Measurements from ENCODE around the gene BRD3OS. TPM values are rescaled to one million over a fixed set of nuclear protein-coding genes. Genes with fewer than 3 reads are reported as not detected.

Gene BRD3OS
- total and polyA plus RNA-seq, 7 donors = 3.9 to 19.4 (median 11.7) TPM

DNA sequence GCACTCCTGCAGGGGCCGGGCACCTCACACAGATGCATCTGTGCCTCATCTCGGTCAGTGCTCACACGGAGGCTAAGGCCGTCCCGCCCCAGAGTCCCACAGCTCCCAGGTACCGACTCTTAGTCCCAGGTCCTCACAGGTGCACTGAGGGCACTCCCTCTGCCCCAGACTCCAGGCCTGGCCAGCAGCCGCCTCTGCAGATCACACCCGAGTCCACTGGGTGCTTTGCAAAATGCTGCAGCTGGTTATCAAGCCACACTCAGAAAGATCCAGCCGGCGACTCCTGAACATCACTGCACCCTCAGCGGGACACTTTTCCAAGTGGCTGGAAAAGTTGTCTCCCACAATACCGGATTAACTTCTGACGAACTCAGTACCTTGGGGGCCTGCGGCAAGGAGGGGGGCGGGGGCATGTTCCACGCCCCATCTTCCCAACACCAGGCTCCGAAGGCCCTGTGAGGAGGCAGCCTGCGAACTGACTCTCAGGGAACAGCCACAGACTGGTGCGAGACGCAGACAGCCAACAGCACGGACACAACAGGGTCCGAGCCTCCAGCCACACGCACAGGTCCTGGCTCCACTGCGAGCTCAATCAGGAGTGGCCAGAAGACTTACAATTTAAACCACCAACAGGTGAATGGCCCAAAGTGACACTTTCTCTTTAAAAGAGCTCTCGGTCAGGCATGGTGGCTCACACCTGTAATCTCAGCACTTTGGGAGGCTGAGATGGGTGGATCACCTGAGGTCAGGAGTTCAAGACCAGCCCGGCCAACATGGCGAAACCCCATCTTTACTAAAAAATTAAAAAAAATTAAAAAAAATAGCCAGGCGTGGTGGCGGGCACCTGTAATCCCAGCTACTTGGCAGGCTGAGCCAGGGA lies 38.5 kb downstream of the BRD3OS start:
- Histone ChIP-seq H3K36me3 (no peaks in the 10 kb centered on the region), H3K27me3 (no peaks in the 10 kb centered on the region), H3K27ac (no peak overlapping the region), H3K4me3 (no peak overlapping the region), H3K9me3 (no peaks in the 10 kb centered on the region), H3K4me1 (peaks cover 0 to 81% (median 76%) of the 10 kb centered on the region in 4 donors)
- intact Hi-C loops (cut with DNase I) = no loop called here
- DNase-seq = peak; percentile 51
- WGBS, 2 donors = 93 to 95% methylated on average over 29 of the region's 29 CpGs
- no peak for TF ChIP-seq EP300 (IDR thresholded peaks at IDR 0.05)
- no peak for TF ChIP-seq POLR2AphosphoS5 (IDR thresholded peaks at IDR 0.05)
- TF ChIP-seq, protein P1, sequence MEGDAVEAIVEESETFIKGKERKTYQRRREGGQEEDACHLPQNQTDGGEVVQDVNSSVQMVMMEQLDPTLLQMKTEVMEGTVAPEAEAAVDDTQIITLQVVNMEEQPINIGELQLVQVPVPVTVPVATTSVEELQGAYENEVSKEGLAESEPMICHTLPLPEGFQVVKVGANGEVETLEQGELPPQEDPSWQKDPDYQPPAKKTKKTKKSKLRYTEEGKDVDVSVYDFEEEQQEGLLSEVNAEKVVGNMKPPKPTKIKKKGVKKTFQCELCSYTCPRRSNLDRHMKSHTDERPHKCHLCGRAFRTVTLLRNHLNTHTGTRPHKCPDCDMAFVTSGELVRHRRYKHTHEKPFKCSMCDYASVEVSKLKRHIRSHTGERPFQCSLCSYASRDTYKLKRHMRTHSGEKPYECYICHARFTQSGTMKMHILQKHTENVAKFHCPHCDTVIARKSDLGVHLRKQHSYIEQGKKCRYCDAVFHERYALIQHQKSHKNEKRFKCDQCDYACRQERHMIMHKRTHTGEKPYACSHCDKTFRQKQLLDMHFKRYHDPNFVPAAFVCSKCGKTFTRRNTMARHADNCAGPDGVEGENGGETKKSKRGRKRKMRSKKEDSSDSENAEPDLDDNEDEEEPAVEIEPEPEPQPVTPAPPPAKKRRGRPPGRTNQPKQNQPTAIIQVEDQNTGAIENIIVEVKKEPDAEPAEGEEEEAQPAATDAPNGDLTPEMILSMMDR (IDR thresholded peaks at IDR 0.05) = no peak
- TF ChIP-seq POLR2A (IDR thresholded peaks at IDR 0.05) = no peak

DNA sequence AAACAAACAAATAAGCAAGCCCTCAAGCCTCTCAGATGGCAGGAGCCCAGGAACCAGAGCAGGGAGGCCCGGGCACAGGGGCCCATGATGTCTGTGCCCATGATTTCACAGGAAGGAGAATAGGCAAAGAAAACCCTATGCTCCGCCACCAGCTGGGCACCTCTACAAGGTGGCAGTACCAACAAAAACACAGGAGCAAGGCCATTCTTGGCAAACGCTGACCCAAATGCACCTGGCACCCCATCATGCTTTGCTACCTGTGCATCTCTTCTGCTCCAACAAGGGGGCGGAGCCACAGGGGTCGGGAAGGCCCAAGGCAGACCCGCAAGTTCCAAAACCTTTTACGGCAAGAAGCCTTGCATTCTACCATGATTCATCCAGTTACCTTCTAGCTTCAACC lies 39.4 kb downstream of the BRD3OS start:
- Histone ChIP-seq H3K27ac (peak overlapping the region in 2 of 4 donors; percentile 81 to 100), H3K4me3 (no peak overlapping the region), H3K36me3 (no peaks in the 10 kb centered on the region), H3K27me3 (no peaks in the 10 kb centered on the region), H3K4me1 (peaks cover 0 to 77% (median 70%) of the 10 kb centered on the region in 4 donors), H3K9me3 (no peaks in the 10 kb centered on the region)
- no peak for DNase-seq
- intact Hi-C loops (cut with DNase I) = no loop called here
- WGBS, 2 donors = 82 to 92% methylated on average over 7 of the region's 7 CpGs
- TF ChIP-seq POLR2A (IDR thresholded peaks at IDR 0.05) (no peak), POLR2AphosphoS5 (IDR thresholded peaks at IDR 0.05) (no peak), EP300 (IDR thresholded peaks at IDR 0.05) (no peak)
- TF ChIP-seq, protein P1 (IDR thresholded peaks at IDR 0.05) = no peak

DNA sequence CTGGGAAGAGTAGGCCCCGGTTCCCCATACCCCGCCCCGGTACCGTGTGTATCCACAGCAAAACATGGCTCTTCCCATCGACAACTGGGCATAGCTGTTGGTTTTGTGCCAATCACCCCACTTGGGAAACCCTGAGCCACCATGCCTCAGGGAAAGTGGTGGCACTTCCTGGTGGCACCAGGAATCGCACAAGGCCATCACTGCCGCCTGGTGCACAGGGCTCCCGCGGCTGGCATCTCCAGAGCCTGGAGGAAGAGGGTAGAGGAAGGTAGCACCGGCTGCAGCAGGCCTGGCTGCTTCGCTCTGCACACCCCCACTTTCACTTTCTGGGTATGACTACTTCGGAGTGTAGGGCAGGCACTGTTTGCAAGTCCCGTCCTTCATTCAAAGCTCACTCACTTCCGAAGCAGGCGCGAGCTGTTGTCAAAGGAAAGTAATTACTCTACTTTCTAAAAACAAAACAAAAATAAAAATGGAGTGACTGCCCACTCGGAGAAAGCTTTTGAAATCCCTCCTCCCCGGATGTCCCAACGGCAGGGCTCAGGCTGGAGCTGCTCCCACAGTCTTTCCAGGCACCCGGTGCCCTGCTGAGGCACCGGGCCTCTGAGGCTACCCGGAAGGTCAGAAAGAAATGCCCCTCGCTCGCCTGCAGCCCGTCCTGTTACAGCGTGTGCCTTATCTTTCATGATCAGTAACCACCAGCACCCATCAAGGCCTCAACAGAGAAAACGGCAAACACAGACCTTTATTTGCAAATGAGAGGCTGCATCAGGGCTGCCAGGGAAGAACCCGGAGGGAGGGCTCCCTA lies 40.5 kb downstream of the BRD3OS start:
- intact Hi-C loops (cut with DNase I) = loop anchor here (2.0 kb wide), 1 partner anchor 41 kb away; the partner anchor contains the start of gene BRD3OS
- Histone ChIP-seq H3K36me3 (no peaks in the 10 kb centered on the region), H3K27ac (peak overlapping the region; percentile 72 to 100 (median 90)), H3K4me1 (peaks cover 0 to 68% (median 60%) of the 10 kb centered on the region in 4 donors), H3K9me3 (no peaks in the 10 kb centered on the region), H3K4me3 (peak overlapping the region; percentile 59 to 94 (median 94)), H3K27me3 (no peaks in the 10 kb centered on the region)
- TF ChIP-seq POLR2A (IDR thresholded peaks at IDR 0.05) (no peak), EP300 (IDR thresholded peaks at IDR 0.05) (no peak), POLR2AphosphoS5 (IDR thresholded peaks at IDR 0.05) (no peak)
- TF ChIP-seq, protein P1 (IDR thresholded peaks at IDR 0.05) = no peak
- WGBS, 2 donors = 10 to 12% methylated on average over 28 of the region's 28 CpGs
- DNase-seq = no peak

DNA sequence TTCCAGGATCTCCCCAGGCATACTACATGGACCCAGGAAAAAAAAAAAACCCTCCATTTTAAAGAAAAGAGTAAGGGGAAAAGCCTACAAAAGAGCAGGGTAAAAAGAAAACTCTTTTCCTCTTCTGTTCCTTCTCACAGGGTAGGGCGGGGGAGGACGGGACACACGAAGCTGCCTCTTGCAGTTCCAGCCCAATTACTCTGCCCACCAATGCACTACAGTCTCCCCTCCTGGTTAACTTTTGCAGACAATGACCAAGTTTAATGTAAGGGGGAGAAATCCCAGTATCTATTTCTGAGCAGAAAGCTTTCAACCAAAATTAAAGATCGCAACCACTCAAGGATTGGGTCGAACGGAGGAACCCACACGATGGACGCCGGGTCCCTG lies 41.2 kb downstream of the BRD3OS start:
- 1% methylated on average over 9 of the region's 9 CpGs for WGBS, 2 donors
- H3K4me1 ChIP-seq = peaks cover 0 to 61% (median 53%) of the 10 kb centered on the region in 4 donors
- no peaks in the 10 kb centered on the region for H3K27me3 ChIP-seq
- no peak for DNase-seq
- no peaks in the 10 kb centered on the region for H3K36me3 ChIP-seq
- H3K27ac ChIP-seq = peak overlapping the region; percentile 72 to 100 (median 90)
- no peaks in the 10 kb centered on the region for H3K9me3 ChIP-seq
- intact Hi-C loops (cut with DNase I) = loop anchor here (2.0 kb wide), 1 partner anchor 42 kb away; the partner anchor contains the start of gene BRD3OS
- H3K4me3 ChIP-seq = peak overlapping the region; percentile 59 to 94 (median 94)
- TF ChIP-seq, protein P1 (IDR thresholded peaks at IDR 0.05) = no peak
- TF ChIP-seq EP300 (IDR thresholded peaks at IDR 0.05) (no peak), POLR2AphosphoS5 (IDR thresholded peaks at IDR 0.05) (no peak), POLR2A (IDR thresholded peaks at IDR 0.05) (no peak)
